ENCODE measurements around the gene KRTAP4-16. TPM values are rescaled to one million over a fixed set of nuclear protein-coding genes. Genes with fewer than 3 reads are reported as not detected.
"Not testable (repeated sequence)": the region's sequence is repeated elsewhere in the genome, so short reads cannot be mapped to it uniquely, and the experiment has no call there.

Gene KRTAP4-16
- total RNA-seq = not detected

DNA sequence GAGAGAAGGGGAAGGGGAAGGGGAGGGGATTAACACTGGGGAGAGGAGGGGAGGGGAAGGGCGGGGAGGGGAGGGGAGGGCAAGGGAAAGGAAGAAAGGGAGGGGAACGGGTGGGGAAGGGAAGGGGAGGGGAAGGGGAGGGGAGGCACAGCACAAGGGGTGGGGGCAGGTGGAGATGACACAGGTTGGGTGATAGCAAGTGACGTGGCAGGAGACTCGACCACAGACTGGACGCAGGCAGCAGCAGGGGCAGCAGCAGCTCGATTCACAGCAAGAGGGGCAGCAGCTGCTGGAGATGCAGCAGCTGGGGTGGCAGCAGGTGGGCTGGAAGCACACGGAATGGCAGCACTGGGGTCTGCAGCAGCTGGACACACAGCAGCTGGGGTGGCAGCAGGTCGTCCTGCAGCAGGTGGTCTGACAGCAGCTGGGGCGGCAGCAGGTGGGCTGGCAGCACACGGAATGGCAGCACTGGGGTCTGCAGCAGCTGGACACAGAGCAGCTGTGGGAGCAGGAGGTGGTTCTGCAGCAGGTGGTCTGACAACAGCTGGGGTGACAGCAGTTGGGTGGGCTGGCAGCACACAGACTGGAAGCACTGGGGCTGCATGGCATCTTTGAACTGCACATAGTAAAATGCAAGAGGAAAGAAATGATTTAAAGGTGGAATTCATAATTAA is at the start of gene KRTAP4-16:
Gene KRTAP4-16, minus strand, starts transcription at position 624 of the 674 bp plus-strand sequence. Its CDS starts 0 bp downstream, at position 624.
- DNase-seq = no peak

DNA sequence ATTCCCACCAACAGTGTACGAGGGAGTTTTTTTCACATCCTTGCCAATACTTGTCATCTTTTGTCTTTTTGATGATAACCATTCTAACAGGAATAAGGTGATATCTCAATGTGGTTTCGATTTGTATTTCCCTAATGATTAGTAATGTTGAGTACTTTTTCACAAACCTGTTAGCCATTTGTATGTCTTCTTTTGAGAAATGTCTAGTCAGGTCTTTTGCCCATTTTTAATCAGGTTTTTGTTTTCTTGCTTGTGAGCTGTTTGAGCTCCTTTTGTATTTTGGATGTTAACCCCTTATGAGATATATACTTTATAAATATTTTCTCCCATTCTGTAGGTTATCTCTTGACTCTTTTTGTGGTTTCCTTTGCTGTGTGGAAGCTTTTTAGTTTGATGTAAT is 49.5 kb upstream of the KRTAP4-16 start:
- no peak for DNase-seq

DNA sequence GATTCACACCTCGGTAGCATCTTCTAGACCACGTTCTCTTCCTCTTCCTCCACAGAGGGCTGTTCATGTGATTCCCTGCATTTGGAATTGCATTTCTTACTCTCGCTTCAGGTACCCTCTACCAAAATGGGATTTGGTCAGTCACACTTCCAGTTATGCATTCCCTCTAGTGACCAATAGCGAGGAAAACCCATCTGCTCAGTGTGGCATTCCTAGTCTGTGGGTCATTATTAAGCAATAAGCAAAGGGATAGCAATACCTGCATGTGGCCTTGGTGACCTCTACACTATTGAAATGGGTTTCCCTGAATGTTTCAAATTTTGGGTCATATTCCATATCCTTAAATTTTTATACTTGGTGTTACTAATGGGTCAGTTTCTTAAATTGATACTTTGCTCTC is 48.0 kb upstream of the KRTAP4-16 start:
- DNase-seq = no peak

DNA sequence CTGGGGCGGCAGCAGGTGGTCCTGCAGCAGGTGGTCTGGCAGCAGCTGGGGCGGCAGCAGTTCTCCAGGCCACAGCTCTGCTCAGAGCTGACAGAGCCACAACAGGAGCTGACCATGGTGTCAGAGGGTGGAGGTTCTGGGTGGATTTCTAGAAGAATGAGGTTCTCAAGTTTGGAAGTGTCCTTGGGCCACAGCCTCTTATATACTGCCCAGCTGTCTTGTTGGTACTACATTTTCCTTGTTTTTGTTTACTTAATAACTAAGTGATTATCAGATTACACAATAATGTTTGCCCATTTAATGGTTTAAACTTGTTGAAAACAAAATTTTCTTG is 47.6 kb upstream of the KRTAP4-16 start, which contains the start of gene KRTAP4-5:
Gene KRTAP4-5, minus strand, starts transcription at position 174 of the 334 bp plus-strand sequence. Its CDS starts 58 bp downstream, at position 116.
- no peak for DNase-seq

DNA sequence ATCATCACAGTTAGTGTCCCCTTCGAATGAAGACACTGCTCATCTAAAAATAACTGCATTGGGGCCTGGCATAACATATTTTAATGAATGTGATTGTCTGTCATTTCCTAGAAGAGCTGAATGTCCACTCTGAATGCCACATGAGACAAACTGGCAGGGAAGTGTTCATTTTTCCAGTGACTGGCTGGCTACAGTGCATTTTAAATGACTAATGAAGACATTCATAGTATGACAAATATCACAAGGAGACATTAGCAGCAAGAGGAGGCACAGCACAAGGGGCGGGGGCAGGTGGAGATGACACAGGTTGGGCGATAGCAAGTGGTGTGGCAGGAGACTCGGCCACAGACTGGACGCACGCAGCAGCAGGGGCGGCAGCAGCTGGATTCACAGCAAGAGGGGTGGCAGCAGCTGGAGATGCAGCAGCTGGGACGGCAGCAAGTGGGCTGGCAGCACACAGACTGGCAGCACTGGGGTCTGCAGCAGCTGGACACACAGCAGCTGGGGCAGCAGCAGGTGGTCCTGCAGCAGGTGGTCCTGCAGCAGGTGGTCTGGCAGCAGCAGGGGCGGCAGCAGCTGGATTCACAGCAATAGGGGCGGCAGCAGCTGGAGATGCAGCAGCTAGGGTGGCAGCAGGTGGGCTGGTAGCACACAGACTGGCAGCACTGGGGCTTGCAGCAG is 47.1 kb upstream of the KRTAP4-16 start:
- not testable (repeated sequence) for DNase-seq

DNA sequence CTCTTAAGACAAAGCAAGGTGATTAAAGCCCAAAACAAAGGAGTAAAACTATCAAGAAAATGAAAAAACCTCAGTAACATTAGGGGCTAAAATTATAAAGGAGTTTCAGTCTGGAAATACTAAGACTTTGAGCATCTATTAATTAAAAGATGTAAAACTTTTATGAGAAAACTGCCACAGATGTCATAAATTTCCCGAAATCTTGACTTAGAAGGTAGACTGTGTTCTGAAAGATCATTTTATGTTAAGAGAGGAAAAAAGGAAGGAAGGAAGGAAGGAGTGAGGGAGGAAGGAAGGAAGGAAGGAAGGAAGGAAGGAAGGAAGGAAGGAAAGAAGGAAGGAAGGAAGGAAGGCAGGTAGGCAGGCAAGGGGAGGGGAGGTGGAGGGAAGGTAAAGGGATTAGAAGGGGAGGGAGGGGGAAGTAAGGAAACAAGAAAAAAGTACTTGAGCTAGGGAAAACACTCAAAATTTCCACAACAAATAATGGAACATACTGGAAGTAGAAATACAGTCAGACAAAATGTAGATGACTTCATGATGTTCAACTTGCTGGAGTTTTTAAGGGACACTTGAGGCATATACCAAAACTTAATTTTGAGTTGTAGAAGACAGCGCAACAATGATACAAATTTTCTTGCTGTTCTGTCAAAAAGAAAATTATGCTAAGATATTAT is 45.7 kb upstream of the KRTAP4-16 start:
- DNase-seq = no peak

DNA sequence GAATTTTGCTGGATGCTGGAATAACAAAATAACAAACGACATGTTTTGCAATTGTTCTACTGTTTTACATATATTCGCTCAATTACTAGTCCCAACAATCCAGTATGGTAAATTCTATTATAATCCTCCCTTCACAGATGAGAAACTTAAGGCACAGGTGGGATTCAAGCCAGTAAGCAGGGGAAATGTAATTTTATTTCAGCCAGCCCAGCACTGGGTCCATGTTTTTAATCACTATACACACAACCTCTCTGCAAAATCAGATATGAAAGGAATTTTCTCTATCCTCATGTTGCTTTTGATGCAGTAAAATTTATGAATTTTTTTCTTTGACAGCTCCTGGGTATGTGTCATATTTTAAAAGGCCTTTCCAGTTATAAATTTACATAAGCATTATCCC is 43.3 kb upstream of the KRTAP4-16 start:
- no peak for DNase-seq

DNA sequence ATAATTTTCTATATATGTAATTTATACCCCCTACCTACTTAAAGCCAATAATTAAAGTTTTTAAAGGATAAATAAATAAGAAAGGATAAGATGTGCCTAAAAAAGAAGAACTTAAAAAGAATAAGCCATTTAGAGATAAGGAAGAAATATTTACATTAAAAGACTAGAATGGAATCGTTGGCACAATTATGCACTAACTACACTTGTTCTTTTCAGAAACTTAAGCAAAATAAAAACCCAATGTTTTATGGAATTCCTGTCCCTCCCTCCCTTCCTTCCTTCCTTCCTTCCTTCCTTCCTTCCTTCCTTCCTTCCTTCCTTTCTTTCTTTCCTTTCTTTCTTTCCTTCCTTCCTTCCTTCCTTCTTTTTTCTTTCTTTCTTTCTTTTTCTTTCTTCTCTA is 42.8 kb upstream of the KRTAP4-16 start:
- DNase-seq = no peak

DNA sequence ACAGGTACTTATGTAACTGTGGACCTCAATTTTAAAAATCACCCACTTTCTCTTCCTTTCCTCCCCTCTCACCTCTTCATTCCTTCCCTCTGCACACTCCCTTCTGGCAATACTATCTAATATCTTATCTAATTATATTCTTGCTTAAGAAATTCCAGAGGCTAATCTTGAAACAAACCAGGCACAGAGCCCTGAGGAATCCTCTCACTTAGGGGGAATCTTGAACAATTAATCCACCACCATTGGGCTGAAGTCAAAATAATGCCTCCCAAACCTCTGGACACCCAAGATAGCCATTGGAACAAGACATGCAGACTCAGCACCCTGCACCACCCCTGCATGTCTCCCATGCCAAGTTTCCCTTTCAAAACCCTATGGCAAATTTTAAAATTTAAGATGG is 39.4 kb upstream of the KRTAP4-16 start:
- no peak for DNase-seq

DNA sequence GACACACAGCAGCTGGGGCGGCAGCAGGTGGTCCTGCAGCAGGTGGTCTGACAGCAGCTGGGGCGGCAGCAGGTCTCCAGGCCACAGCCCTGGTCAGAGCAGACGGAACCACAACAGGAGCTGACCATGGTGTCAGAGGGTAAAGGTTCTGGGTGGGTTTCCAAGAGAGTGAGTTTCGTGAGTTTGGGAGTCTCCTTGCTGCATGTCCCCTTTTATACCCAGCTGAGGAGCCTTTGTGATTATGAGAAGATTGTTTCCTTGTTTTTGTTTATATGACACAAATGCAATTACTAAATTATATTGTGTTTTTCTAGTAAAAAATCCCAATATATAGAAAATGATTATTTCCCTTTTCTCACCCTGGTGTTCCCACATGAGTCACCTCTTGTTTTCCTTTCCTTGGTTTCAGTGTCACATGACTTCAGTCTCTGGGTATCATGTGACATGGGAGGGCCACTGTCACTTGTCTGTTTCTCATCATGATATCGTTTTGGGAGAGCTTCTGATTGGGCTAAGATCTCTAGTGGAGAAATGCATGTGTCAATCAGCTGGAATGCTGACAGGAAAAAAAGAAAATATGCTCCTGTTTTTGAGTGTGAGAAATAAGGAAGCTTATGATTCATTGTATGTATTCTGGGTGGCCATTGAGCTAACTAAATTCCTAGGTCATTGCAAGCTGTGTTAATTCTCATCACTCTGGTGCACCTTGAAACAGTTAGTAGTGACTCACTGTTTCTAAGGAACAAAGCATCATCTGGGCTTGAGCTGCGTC is 38.5 kb upstream of the KRTAP4-16 start, which contains the start of gene KRTAP4-6:
Gene KRTAP4-6, minus strand, starts transcription at position 185 of the 772 bp plus-strand sequence. Its CDS starts 57 bp downstream, at position 128.
- no peak for DNase-seq

DNA sequence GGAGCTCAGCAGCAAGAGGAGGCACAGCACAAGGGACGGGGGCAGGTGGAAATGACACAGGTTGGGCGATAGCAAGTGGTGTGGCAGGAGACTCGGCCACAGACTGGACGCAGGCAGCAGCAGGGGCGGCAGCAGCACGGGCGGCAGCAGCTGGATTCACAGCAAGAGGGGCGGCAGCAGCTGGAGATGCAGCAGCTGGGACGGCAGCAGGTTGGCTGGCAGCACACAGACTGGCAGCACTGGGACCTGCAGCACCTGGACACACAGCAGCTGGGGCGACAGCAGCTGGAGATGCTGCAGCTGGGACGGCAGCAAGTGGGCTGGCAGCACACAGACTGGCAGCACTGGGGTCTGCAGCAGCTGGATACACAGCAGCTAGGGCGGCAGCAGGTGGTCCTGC is 37.9 kb upstream of the KRTAP4-16 start:
- not testable (repeated sequence) for DNase-seq

DNA sequence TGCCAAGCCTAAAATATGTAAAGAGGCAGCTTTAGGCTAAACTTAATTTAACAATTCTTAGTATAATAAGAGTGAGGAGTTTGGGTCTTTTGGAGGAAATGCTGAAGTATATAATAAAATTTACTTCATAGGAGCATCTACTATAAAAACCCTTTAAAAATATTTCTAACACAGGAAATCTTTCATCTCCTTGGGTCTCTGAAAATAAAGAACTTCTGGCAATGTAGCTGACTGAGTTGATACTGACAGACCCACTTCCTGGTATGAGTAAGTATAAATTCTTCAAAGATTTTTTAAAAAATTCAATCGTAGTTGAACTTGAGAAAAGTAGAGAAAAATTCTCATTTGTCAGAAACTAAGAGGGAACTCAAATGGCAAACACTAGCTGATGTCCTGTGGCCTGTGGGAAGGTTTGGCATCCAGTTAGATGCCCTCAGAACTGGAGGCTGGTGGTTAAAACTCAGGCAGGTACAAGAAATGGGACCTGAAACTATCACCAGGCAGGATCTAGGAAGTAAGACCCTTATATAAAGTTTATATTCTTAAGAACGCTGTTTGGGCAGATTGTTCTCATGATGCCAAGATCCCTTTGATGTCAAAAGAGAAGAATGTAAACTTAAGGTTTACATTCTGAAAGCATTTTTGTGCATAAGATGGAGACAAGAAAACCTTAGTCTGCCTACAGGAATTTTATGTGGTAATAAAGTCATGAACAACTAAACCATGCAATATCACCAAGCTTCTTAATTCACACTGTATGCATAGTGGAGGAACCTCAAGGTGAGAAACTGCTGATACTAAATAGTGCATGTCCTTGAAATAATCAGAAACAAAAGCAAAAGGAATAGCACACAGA is 32.1 kb upstream of the KRTAP4-16 start:
- DNase-seq = no peak

DNA sequence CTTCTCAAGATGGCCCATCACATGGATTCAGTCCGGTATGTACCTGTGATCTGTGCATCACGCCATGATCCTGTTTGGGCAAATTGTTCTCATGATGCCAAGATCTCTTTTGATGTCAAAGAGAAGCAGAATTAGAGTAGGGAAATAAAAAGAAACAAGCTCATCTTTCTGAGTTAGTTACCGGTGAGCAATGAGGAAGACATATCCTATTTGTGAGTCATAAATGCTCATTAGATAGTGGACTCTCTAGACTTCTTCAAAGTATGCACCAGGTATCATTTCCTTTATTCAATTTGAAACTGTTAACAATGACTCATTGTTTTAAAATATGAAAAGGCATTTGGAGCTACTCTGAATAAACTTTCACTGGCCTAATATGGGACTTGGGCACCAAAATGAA is 30.0 kb upstream of the KRTAP4-16 start:
- DNase-seq = no peak

DNA sequence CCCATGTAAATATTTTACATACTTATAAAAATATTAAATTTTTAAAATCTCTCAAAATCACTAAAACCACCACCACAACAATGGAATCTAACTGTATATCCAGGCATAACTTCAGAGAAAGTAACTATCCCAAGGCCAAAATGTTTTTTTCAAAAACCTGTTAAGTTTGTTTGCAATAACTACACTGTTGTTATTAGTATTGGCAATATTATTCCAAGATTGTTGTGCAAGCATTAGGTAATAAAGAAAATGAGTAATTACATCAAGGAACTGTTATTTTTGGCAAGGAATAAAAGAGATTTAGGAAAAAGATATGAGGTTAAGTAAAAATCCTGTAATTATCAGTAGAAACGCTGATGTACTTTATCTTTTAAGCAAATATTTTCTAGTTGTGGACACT is 25.4 kb upstream of the KRTAP4-16 start:
- no peak for DNase-seq

DNA sequence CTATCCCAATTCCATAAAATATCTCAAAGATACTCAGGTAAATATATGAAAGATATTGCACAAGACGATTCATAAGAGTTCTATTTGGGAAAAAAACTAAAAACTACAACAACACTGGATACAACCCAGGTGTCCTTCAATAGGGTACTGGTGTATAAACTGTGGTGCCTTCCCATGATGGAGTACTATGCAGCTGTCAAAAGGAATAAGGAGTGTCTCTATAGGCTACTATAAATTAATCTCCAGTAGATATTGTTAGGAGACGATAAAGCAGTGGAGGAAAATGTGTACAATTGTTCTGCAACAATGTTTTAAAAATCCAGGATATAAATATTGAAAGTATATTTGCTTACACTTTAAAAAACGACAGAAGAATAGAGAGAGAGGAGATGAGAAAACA is 24.4 kb upstream of the KRTAP4-16 start:
- DNase-seq = no peak

DNA sequence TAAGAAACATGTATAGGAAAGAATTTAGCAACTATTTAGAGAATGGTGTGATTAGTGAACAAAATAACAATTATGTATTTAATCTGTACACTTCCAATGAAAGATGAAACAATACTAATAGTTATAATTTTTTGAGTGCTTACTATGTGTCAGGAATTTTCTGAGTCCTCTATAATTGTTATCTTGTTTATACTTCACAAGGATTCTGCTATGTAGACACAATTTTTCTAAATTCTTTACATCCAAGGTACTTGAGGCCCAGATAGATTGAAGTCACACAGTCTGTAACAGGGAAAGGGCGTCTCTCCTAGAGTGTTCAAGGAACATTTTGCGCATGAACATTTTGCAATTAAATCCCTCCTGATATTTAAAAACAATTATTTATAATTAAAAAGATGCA is 23.1 kb upstream of the KRTAP4-16 start:
- no peak for DNase-seq

DNA sequence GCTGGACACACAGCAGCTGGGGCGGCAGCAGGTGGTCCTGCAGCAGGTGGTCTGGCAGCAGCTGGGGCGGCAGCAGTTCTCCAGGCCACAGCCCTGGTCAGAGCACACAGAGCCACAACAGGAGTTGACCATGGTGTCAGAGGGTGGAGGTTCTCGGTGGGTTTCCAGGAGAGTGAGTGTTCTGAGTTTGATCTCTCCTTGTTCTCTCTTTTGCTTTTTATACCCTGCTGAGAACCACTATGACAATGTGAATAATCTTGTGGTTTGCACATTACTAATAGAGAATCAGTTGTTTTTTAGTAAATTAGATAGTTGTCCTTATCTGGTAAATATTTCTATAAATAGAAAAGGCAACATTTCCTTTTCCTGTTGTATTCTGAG is 22.0 kb upstream of the KRTAP4-16 start, which contains the start of gene KRTAP4-12:
Gene KRTAP4-12, minus strand, starts transcription at position 192 of the 381 bp plus-strand sequence. Its CDS starts 60 bp downstream, at position 132.
- DNase-seq = not testable (repeated sequence)

DNA sequence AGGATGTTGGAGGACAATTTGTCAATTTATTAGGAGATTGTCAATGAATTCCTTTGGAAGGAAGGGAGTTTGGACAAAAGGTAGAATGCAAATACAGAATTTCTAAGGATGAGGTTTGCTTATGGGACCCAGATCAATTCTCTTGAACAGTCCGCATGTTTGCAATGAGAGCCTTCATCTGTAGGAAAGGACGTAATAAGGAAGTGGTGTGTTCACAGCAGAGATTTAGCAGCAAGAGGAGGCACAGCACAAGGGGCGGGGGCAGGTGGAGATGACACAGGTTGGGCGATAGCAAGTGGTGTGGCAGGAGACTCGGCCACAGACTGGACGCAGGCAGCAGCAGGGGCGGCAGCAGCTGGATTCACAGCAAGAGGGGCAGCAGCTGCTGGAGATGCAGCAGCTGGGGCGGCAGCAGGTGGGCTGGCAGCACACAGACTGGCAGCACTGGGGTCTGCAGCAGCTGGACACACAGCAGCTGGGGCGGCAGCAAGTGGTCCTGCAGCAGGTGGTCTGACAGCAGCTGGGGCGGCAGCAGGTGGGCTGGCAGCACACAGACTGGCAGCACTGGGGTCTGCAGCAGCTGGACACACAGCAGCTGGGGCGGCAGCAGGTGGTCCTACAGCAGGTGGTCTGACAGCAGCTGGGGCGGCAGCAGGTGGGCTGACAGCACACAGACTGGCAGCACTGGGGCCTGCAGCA is 21.4 kb upstream of the KRTAP4-16 start:
- DNase-seq = not testable (repeated sequence)

DNA sequence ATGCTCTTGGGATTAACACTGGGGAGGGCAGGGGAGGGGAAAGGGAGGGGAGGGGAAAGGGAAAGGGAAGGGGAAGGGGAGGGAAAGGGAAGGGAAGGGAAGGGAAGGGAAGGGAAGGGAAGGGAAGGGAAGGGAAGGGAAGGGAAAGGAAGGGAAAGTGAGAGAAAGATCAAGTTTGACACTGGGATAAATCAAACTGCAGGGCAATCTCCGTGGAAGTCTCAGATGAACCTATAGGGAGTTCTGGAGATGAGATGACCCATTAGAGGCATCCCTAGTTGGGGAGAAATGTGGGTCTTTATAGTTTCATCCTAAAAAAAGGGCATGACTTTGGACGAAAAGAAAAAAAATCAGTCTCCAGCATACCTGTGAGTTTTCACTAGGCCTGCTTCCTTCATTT is 19.7 kb upstream of the KRTAP4-16 start:
- no peak for DNase-seq

Data from tongue (tissue), 2 donors.